DND-41 (cell line): ENCODE data around the gene MTERF4.

ENCODE experiments used
- ATAC-seq: fragments of 200-7000 bp; cut with Tn5 transposase; 3 replicates; pipeline ENCODE4 v1.9.1; 2021; ENCODE audit warnings: low read depth; ENCODE audit not compliant: insufficient read depth
- DNase-seq: peaks from one replicate; pipeline ENCODE4 v3.0.0-alpha.2; 2020
- H2AFZ ChIP-seq: 2 replicates; pipeline ENCODE4 v1.6.0; 2012; ENCODE audit warnings: low read depth, low read length
- H3K27ac ChIP-seq: 2 replicates; pipeline ENCODE4 v1.5.1; 2012; ENCODE audit warnings: low read length, inconsistent platforms
- H3K27me3 ChIP-seq: fragments of 200-600 bp; sonication (generic); 2 replicates; pipeline ENCODE4 v1.6.0; 2012; ENCODE audit warnings: low read length, mild to moderate bottlenecking, inconsistent platforms; ENCODE audit not compliant: insufficient read depth, poor library complexity
- H3K36me3 ChIP-seq: 2 replicates; pipeline ENCODE4 v1.5.1; 2012; ENCODE audit warnings: low read length, inconsistent platforms; ENCODE audit not compliant: insufficient read depth
- H3K4me1 ChIP-seq: 2 replicates; pipeline ENCODE4 v1.5.1; 2012; ENCODE audit warnings: mild to moderate bottlenecking, low read length; ENCODE audit not compliant: insufficient read depth
- H3K4me2 ChIP-seq: 2 replicates; pipeline ENCODE4 v1.6.0; 2012; ENCODE audit warnings: mild to moderate bottlenecking, moderate library complexity, low read length, inconsistent platforms; ENCODE audit not compliant: insufficient read depth
- H3K4me3 ChIP-seq, 2 experiments: fragments of 200-600 bp in 1 of 2; shearing (Covaris generic) in 1 of 2; 2 replicates each; pipeline ENCODE4 v1.5.1; 2012 to 2016; ENCODE audit warnings: inconsistent platforms in 2 of 2, low read length in 2 of 2, mild to moderate bottlenecking in 2 of 2, low read depth in 1 of 2, moderate library complexity in 1 of 2
- H3K79me2 ChIP-seq: 2 replicates; pipeline ENCODE4 v1.6.0; 2012; ENCODE audit warnings: low read length, inconsistent platforms; ENCODE audit not compliant: insufficient read depth
- H3K9ac ChIP-seq: 2 replicates; pipeline ENCODE4 v1.6.0; 2012; ENCODE audit warnings: low read depth, mild to moderate bottlenecking, inconsistent platforms, low read length, moderate library complexity
- H3K9me3 ChIP-seq: 2 replicates; pipeline ENCODE4 v1.5.1; 2012; ENCODE audit warnings: low read length, moderate library complexity, mild to moderate bottlenecking, inconsistent platforms; ENCODE audit not compliant: insufficient read depth, severe bottlenecking
- H4K20me1 ChIP-seq: 2 replicates; pipeline ENCODE4 v1.6.0; 2012; ENCODE audit warnings: low read length; ENCODE audit not compliant: insufficient read depth
- EZH2 ChIP-seq: IDR thresholded peaks from 3 replicates; pipeline ENCODE4 v1.6.1; 2012; ENCODE audit warnings: borderline replicate concordance, low read depth, mild to moderate bottlenecking, moderate library complexity, low read length, inconsistent platforms; ENCODE audit not compliant: severe bottlenecking
- TF ChIP-seq, protein P1 (sequence below): IDR thresholded peaks from 2 replicates; pipeline ENCODE4 v1.5.1; 2012; ENCODE audit warnings: borderline replicate concordance, low read length, moderate library complexity, mild to moderate bottlenecking; ENCODE audit not compliant: poor library complexity, severe bottlenecking; ENCODE audit errors: extremely low read depth

MTERF4 gene

DNA sequence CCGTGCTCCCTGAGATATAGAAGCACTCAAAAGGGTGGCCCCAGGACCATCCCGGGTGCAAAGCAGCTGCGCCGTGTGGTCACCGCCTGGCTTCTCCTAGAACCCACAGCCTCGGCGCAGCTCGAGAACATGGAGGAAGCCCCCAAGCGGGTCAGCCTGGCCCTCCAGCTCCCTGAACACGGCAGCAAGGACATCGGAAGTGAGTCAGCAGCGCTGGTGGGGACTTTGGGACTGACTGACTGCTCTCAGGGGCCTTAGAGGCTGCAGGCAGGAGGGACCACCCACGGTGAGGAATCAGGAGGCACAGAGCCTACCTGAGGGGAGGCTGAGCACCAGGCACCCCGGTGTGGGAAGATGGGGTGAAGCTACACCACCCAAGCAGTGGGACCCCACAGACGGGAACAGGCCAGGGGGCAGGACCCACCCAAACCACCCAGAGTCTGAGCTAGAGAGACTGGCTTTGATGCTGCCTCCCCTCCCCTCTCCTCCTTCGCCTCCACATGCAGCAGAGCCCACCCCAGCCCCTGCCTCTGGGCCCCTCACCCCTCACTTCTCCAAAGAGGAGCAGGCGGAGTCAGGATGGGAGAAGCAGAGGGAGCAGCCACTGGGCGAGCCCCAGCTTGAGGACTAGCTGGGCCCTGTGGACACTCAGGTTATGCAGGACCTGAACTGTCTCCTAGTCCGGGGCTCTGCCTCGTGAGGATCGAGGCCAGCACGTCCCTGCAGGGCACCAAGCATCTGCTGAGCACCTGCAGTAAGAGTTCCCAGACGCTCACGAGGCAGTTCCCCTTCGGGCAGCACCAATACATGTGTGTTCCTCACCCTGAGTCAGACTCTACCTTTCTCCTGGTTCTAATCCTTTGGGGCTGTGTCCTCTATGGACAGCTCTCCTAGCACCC is 28.7 kb downstream of the MTERF4 start:
- no peaks in the 10 kb centered on the region for H3K9me3 ChIP-seq
- H3K4me2 ChIP-seq, result no peak overlapping the region
- H3K27ac ChIP-seq, result no peak overlapping the region
- no peak for DNase-seq
- H4K20me1 ChIP-seq, result peaks cover 5% of the 10 kb centered on the region
- H3K9ac ChIP-seq, result no peak overlapping the region
- no peaks in the 10 kb centered on the region for H3K4me1 ChIP-seq
- TF ChIP-seq EZH2, result no peak
- TF ChIP-seq, protein P1, sequence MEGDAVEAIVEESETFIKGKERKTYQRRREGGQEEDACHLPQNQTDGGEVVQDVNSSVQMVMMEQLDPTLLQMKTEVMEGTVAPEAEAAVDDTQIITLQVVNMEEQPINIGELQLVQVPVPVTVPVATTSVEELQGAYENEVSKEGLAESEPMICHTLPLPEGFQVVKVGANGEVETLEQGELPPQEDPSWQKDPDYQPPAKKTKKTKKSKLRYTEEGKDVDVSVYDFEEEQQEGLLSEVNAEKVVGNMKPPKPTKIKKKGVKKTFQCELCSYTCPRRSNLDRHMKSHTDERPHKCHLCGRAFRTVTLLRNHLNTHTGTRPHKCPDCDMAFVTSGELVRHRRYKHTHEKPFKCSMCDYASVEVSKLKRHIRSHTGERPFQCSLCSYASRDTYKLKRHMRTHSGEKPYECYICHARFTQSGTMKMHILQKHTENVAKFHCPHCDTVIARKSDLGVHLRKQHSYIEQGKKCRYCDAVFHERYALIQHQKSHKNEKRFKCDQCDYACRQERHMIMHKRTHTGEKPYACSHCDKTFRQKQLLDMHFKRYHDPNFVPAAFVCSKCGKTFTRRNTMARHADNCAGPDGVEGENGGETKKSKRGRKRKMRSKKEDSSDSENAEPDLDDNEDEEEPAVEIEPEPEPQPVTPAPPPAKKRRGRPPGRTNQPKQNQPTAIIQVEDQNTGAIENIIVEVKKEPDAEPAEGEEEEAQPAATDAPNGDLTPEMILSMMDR, result no peak
- no peaks in the 10 kb centered on the region for H3K27me3 ChIP-seq
- peaks cover 6% of the 10 kb centered on the region for H3K36me3 ChIP-seq
- no peak overlapping the region for H3K4me3 ChIP-seq
- H3K79me2 ChIP-seq, result no peaks in the 10 kb centered on the region
- ATAC-seq, result peak; percentile 18; the same call in 2 of the 3 replicates
- H2AFZ ChIP-seq, result no peak overlapping the region

DNA sequence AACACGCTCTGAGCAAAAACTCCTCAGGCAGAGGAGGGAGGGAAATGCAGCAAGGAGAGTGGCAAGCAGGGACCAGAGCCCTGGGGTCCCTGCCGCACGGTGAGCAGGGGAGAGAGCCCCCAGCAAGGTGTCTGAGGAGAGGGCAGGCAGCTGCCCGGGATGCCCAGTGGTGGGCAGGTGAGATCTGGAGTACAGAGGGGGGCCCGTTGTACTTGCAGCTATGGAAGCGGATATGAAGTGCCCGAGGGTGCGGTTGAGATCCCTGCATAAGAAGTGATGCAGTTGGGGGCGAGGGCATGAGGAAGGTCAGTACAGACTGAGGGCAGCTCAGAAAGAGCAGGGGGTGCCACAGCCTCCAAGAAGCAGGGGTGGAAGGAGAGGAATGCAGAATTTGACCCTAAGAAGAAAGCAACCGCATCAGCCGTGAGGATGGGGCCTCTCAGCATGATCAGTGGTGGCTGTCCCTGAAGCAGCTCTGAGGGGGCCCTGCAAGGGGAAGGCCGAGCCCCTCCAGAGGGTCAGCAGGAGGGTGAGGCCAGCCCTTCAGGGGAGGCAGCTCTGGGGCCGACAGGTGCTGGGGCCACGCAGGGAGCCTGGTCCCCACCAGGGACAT is 29.4 kb downstream of the MTERF4 start:
- H3K4me1 ChIP-seq, result no peaks in the 10 kb centered on the region
- H4K20me1 ChIP-seq, result peaks cover 5% of the 10 kb centered on the region
- H3K36me3 ChIP-seq, result peaks cover 6% of the 10 kb centered on the region
- H2AFZ ChIP-seq, result no peak overlapping the region
- no peak overlapping the region for H3K9ac ChIP-seq
- DNase-seq (no peak), ATAC-seq (no peak)
- H3K79me2 ChIP-seq, result no peaks in the 10 kb centered on the region
- no peaks in the 10 kb centered on the region for H3K9me3 ChIP-seq
- H3K27ac ChIP-seq, result no peak overlapping the region
- TF ChIP-seq, protein P1, result no peak
- no peak for TF ChIP-seq EZH2
- no peaks in the 10 kb centered on the region for H3K27me3 ChIP-seq
- no peak overlapping the region for H3K4me3 ChIP-seq
- no peak overlapping the region for H3K4me2 ChIP-seq

DNA sequence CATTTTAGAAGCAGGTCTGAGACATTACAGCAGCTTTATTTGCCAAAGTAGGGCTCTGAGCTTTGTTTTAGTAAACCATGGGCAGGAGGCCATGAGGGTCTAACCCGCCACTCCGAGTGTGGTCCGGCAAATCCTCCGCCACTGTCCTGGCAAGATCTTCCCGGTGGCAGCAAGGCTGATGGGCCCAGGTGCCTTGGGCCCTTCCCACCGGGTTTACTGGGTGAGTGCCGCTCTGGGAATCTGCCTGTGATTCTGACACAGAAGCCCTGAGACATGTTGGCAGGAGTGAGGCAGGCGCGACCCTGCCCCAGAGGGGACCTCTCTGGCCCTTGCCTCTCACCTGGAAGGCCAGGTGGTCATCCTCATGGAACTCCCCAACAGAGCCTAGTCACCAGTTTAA is 29.9 kb downstream of the MTERF4 start:
- Histone ChIP-seq H3K27ac (no peak overlapping the region), H4K20me1 (peaks cover 5% of the 10 kb centered on the region), H3K4me3 (no peak overlapping the region), H3K36me3 (peaks cover 6% of the 10 kb centered on the region), H3K9me3 (no peaks in the 10 kb centered on the region), H3K4me1 (no peaks in the 10 kb centered on the region), H2AFZ (no peak overlapping the region), H3K9ac (no peak overlapping the region), H3K27me3 (no peaks in the 10 kb centered on the region), H3K4me2 (no peak overlapping the region), H3K79me2 (no peaks in the 10 kb centered on the region)
- DNase-seq, result no peak
- no peak for TF ChIP-seq EZH2
- TF ChIP-seq, protein P1, result no peak
- ATAC-seq, result no peak
